ENCODE results near the gene PTTG1. TPM values are rescaled to one million over a fixed set of nuclear protein-coding genes. Genes with fewer than 3 reads are reported as not detected.

PTTG1 gene
- total RNA-seq, 1 experiment from 2014 or later: 157 TPM

DNA sequence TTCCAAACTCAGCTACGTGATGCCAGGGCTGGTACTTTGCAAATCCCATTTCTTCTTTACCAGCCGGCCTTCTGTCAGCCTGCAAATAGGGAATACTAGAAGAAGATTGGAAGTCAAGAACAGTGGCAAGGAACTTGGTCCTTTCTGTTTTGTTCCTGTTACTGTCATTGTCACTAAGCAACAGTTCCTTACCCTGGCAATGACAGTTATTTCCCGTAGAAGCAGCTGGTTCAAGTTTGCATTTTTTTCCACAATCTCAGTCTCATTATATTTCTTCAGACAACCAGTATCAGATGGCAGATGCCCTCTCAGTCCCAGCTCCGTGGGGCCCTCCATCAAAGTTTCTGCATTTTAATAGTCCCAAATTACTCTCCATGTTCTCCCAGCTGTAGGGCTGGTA, 42.1 kb upstream of the PTTG1 start:
- Histone ChIP-seq H3K9me3 (no peaks in the 10 kb centered on the region), H3K4me1 (no peaks in the 10 kb centered on the region), H3K27me3 (replicated peaks; ENCODE audit: control insufficient read depth, insufficient read depth, low read length) (no peaks in the 10 kb centered on the region; the same call in 1 of the 2 replicates), H3K4me3 (ENCODE audit: low read depth, low read length) (no peak overlapping the region), H3K36me3 (ENCODE audit: control insufficient read depth, insufficient read depth, low read length) (no peaks in the 10 kb centered on the region)
- Mint-ChIP-seq H3K9me3 (ENCODE audit: unreplicated experiment) (no peaks in the 10 kb centered on the region), H3K4me3 (ENCODE audit: unreplicated experiment) (no peak overlapping the region), H3K27me3 (ENCODE audit: insufficient read depth, unreplicated experiment) (peaks cover 10% of the 10 kb centered on the region), H3K36me3 (ENCODE audit: insufficient read depth, unreplicated experiment) (no peaks in the 10 kb centered on the region), H3K27ac (ENCODE audit: unreplicated experiment) (no peak overlapping the region), H3K4me1 (ENCODE audit: low read depth, unreplicated experiment) (no peaks in the 10 kb centered on the region)
- CTCF ChIA-PET: interaction anchor here (0.6 to 1.2 kb wide), 2 partner anchors 10 to 11 kb away, joined by 4 read pairs; no protein-coding TSS in a partner anchor
- POLR2A ChIA-PET: no interaction called here
- no TSS peak for BruUV-seq (replicated peaks)
- TF ChIP-seq, protein P1, sequence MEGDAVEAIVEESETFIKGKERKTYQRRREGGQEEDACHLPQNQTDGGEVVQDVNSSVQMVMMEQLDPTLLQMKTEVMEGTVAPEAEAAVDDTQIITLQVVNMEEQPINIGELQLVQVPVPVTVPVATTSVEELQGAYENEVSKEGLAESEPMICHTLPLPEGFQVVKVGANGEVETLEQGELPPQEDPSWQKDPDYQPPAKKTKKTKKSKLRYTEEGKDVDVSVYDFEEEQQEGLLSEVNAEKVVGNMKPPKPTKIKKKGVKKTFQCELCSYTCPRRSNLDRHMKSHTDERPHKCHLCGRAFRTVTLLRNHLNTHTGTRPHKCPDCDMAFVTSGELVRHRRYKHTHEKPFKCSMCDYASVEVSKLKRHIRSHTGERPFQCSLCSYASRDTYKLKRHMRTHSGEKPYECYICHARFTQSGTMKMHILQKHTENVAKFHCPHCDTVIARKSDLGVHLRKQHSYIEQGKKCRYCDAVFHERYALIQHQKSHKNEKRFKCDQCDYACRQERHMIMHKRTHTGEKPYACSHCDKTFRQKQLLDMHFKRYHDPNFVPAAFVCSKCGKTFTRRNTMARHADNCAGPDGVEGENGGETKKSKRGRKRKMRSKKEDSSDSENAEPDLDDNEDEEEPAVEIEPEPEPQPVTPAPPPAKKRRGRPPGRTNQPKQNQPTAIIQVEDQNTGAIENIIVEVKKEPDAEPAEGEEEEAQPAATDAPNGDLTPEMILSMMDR (IDR thresholded peaks at IDR 0.05; ENCODE audit: insufficient read depth in 1 of 2, low read depth in 1 of 2, low read length in 1 of 2, severe bottlenecking in 1 of 2, unreplicated experiment in 1 of 2): no peak
- intact Hi-C loops (cut with micrococcal nuclease; ENCODE audit: unreplicated experiment): no loop called here
- DNase-seq: no peak

DNA sequence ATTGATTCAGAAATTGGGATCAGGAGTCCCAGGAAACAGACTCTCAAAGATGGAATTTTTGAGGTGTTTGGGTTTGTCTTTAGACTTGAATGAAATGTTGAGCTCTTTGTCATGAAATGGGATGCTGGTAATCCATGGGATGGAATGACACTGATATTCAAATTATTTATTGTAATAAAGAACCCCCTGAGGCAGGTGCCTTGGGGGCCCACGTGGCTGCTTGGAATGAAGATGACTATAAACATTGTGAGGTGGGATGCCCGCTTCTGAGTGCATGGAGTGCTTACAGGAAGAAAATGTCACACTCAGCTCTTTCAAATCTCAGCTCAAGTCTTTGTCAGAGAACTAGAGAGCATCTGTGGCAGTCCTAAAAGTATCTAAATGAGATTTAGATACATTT, 41.6 kb upstream of the PTTG1 start:
- POLR2A ChIA-PET: interaction anchor here (0.6 kb wide), 1 partner anchor 13 kb away, joined by 4 read pairs; no protein-coding TSS in a partner anchor
- H3K4me3 Mint-ChIP-seq (ENCODE audit: unreplicated experiment): no peak overlapping the region
- H3K27me3 Mint-ChIP-seq (ENCODE audit: insufficient read depth, unreplicated experiment): peaks cover 6% of the 10 kb centered on the region
- no peak overlapping the region for H3K27ac Mint-ChIP-seq (ENCODE audit: unreplicated experiment)
- H3K4me1 Mint-ChIP-seq (ENCODE audit: low read depth, unreplicated experiment): no peaks in the 10 kb centered on the region
- H3K27me3 ChIP-seq (replicated peaks; ENCODE audit: control insufficient read depth, insufficient read depth, low read length): no peaks in the 10 kb centered on the region; the same call in 1 of the 2 replicates
- no peak for DNase-seq
- no peak overlapping the region for H3K4me3 ChIP-seq (ENCODE audit: low read depth, low read length)
- intact Hi-C loops (cut with micrococcal nuclease; ENCODE audit: unreplicated experiment): no loop called here
- no peaks in the 10 kb centered on the region for H3K9me3 Mint-ChIP-seq (ENCODE audit: unreplicated experiment)
- BruUV-seq (replicated peaks): no TSS peak
- no peaks in the 10 kb centered on the region for H3K36me3 Mint-ChIP-seq (ENCODE audit: insufficient read depth, unreplicated experiment)
- H3K9me3 ChIP-seq: no peaks in the 10 kb centered on the region
- H3K4me1 ChIP-seq: no peaks in the 10 kb centered on the region
- CTCF ChIA-PET: interaction anchor here (0.6 to 1.2 kb wide), 2 partner anchors 10 to 11 kb away, joined by 4 read pairs; no protein-coding TSS in a partner anchor
- no peaks in the 10 kb centered on the region for H3K36me3 ChIP-seq (ENCODE audit: control insufficient read depth, insufficient read depth, low read length)
- TF ChIP-seq, protein P1 (IDR thresholded peaks at IDR 0.05; ENCODE audit: insufficient read depth in 1 of 2, low read depth in 1 of 2, low read length in 1 of 2, severe bottlenecking in 1 of 2, unreplicated experiment in 1 of 2): no peak

DNA sequence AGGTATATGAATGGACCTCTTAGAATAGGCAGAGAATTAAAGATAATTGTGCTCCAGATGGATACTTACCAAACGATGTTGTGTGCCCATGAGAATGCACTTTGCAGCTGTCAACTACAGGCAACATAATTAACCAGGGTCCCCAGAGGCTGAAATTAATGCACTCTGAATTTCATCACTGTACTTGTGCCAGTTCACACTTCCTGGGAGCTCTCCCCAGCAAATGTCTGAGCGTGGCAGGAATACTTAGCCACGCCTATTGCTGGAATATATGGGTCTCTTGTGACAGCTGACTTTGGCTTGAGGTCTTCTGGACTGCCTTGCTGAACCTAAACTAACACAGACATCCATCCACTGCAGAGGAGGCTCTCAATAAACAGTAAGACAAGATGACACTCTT, 39.3 kb upstream of the PTTG1 start:
- Histone ChIP-seq H3K4me1 (no peaks in the 10 kb centered on the region), H3K27me3 (replicated peaks; ENCODE audit: control insufficient read depth, insufficient read depth, low read length) (no peaks in the 10 kb centered on the region; the same call in 1 of the 2 replicates), H3K36me3 (ENCODE audit: control insufficient read depth, insufficient read depth, low read length) (no peaks in the 10 kb centered on the region), H3K9me3 (peaks cover 4% of the 10 kb centered on the region), H3K4me3 (ENCODE audit: low read depth, low read length) (no peak overlapping the region)
- Mint-ChIP-seq H3K9me3 (ENCODE audit: unreplicated experiment) (peaks cover 4% of the 10 kb centered on the region), H3K4me1 (ENCODE audit: low read depth, unreplicated experiment) (no peaks in the 10 kb centered on the region), H3K4me3 (ENCODE audit: unreplicated experiment) (no peak overlapping the region), H3K27me3 (ENCODE audit: insufficient read depth, unreplicated experiment) (peaks cover 3% of the 10 kb centered on the region), H3K36me3 (ENCODE audit: insufficient read depth, unreplicated experiment) (no peaks in the 10 kb centered on the region), H3K27ac (ENCODE audit: unreplicated experiment) (no peak overlapping the region)
- DNase-seq: no peak
- CTCF ChIA-PET: no interaction called here
- POLR2A ChIA-PET: no interaction called here
- BruUV-seq (replicated peaks): no TSS peak
- TF ChIP-seq, protein P1 (IDR thresholded peaks at IDR 0.05; ENCODE audit: insufficient read depth in 1 of 2, low read depth in 1 of 2, low read length in 1 of 2, severe bottlenecking in 1 of 2, unreplicated experiment in 1 of 2): no peak
- intact Hi-C loops (cut with micrococcal nuclease; ENCODE audit: unreplicated experiment): no loop called here

Data from Caco-2 (cell line).